IMR-90 (cell line): ENCODE data around the gene RASGRP2. TPM values are rescaled to one million over a fixed set of nuclear protein-coding genes. Genes with fewer than 3 reads are reported as not detected.

ENCODE experiments used
- ATAC-seq: fragments of 200-7000 bp; cut with Tn5 transposase; 2 replicates; pipeline ENCODE4 v1.9.1; 2020; ENCODE audit warnings: low read depth, mild to moderate bottlenecking, moderate library complexity
- BruUV-seq: library from RNA; stranded (reverse); fragments of 400-500 nt; replicated peaks from 2 replicates; lab custom pipeline; 2021; lab: Mats Ljungman, UMichigan
- CTCF ChIA-PET: fragments of 300-600 bp; formaldehyde crosslinking; extraction: SDS; loops from one replicate; lab custom pipeline; 2021; ENCODE audit warnings: antibody characterized with exemption; lab: Yijun Ruan, JAX
- POLR2A ChIA-PET: fragments of 300-600 bp; sonication (Branson Sonifier 250); formaldehyde crosslinking; loops from one replicate; lab custom pipeline; 2022; ENCODE audit warnings: antibody characterized with exemption; ENCODE audit not compliant: unreplicated experiment; lab: Charles Lee
- DNase-seq: peaks from one replicate; pipeline ENCODE4 v3.0.0; 2013
- H2AFZ ChIP-seq: replicated peaks from 2 replicates; pipeline ENCODE3; 2013; ENCODE audit warnings: low read length, mild to moderate bottlenecking; ENCODE audit not compliant: poor library complexity
- H2AK5ac ChIP-seq: 2 replicates; pipeline ENCODE4 v1.6.1; 2013; ENCODE audit warnings: low read depth, low read length, inconsistent platforms
- H2AK9ac ChIP-seq: replicated peaks from 2 replicates; pipeline ENCODE3; 2013; ENCODE audit warnings: mild to moderate bottlenecking, low read depth, low read length, moderate library complexity; ENCODE audit not compliant: poor library complexity
- H2BK120ac ChIP-seq: 2 replicates; pipeline ENCODE4 v1.6.1; 2013; ENCODE audit warnings: low read depth, low read length, inconsistent platforms
- H2BK15ac ChIP-seq: 3 replicates; pipeline ENCODE4 v1.6.1; 2013; ENCODE audit warnings: low read depth, low read length, inconsistent platforms
- H2BK20ac ChIP-seq: 2 replicates; pipeline ENCODE4 v1.6.1; 2013; ENCODE audit warnings: low read depth, mild to moderate bottlenecking, inconsistent platforms, low read length, moderate library complexity
- H2BK5ac ChIP-seq: 2 replicates; pipeline ENCODE4 v1.6.1; 2013; ENCODE audit warnings: mild to moderate bottlenecking, low read depth, low read length, inconsistent platforms; ENCODE audit not compliant: poor library complexity, severe bottlenecking
- H3K14ac ChIP-seq: replicated peaks from 2 replicates; pipeline ENCODE4 v1.6.1; 2013; ENCODE audit warnings: low read depth, low read length, inconsistent platforms
- H3K18ac ChIP-seq: 2 replicates; pipeline ENCODE4 v1.6.1; 2013; ENCODE audit warnings: low read depth, low read length, control low read depth
- H3K23ac ChIP-seq: 2 replicates; pipeline ENCODE4 v1.6.1; 2013; ENCODE audit warnings: low read depth, low read length, inconsistent platforms
- H3K27ac ChIP-seq: 2 replicates; pipeline ENCODE4 v1.5.1; 2013; ENCODE audit warnings: mild to moderate bottlenecking, control low read depth, low read length; ENCODE audit not compliant: insufficient read depth
- H3K27me3 ChIP-seq: 2 replicates; pipeline ENCODE4 v1.6.1; 2013; ENCODE audit warnings: low read length; ENCODE audit not compliant: control insufficient read depth, insufficient read depth
- H3K36me3 ChIP-seq: 2 replicates; pipeline ENCODE4 v1.6.1; 2013; ENCODE audit warnings: low read length, mixed read lengths; ENCODE audit not compliant: control insufficient read depth, insufficient read depth
- H3K4ac ChIP-seq: 2 replicates; pipeline ENCODE4 v1.6.1; 2013; ENCODE audit warnings: low read depth, low read length, inconsistent platforms
- H3K4me1 ChIP-seq: 2 replicates; pipeline ENCODE4 v1.6.1; 2013; ENCODE audit warnings: low read length, mixed read lengths; ENCODE audit not compliant: control insufficient read depth, insufficient read depth
- H3K4me2 ChIP-seq: 2 replicates; pipeline ENCODE4 v1.6.1; 2013; ENCODE audit warnings: low read depth, mild to moderate bottlenecking, control low read depth, low read length, moderate library complexity
- H3K4me3 ChIP-seq: 2 replicates; pipeline ENCODE4 v1.5.1; 2013; ENCODE audit warnings: low read depth, mild to moderate bottlenecking, control low read depth, low read length, moderate library complexity; ENCODE audit not compliant: insufficient read depth
- H3K56ac ChIP-seq: 2 replicates; pipeline ENCODE4 v1.6.1; 2013; ENCODE audit warnings: low read length, inconsistent platforms; ENCODE audit not compliant: insufficient read depth; ENCODE audit errors: extremely low read depth
- H3K79me1 ChIP-seq, 2 experiments: 2 replicates each; pipeline ENCODE4 v1.6.1; 2013; ENCODE audit warnings: low read length in 2 of 2, inconsistent platforms in 1 of 2, low read depth in 1 of 2
- H3K9ac ChIP-seq: 2 replicates; pipeline ENCODE4 v1.6.1; 2013; ENCODE audit warnings: low read depth, low read length, control low read depth
- H3K9me1 ChIP-seq: 2 replicates; pipeline ENCODE4 v1.6.1; 2013; ENCODE audit warnings: low read length, inconsistent platforms; ENCODE audit not compliant: insufficient read depth
- H3K9me3 ChIP-seq: 2 replicates; pipeline ENCODE4 v1.6.1; 2013; ENCODE audit warnings: low read length; ENCODE audit not compliant: control insufficient read depth, insufficient read depth
- H4K20me1 ChIP-seq: 2 replicates; pipeline ENCODE4 v1.6.1; 2013; ENCODE audit warnings: low read length, inconsistent platforms; ENCODE audit not compliant: insufficient read depth
- H4K5ac ChIP-seq: 2 replicates; pipeline ENCODE4 v1.6.1; 2013; ENCODE audit warnings: mild to moderate bottlenecking, low read depth, low read length, control low read depth
- H4K8ac ChIP-seq, 2 experiments: 2 replicates each; pipeline ENCODE4 v1.6.1; 2013; ENCODE audit warnings: low read depth in 2 of 2, low read length in 2 of 2, control low read depth in 1 of 2, inconsistent platforms in 1 of 2
- H4K91ac ChIP-seq: 2 replicates; pipeline ENCODE4 v1.6.1; 2013; ENCODE audit warnings: low read depth, low read length, inconsistent platforms; ENCODE audit not compliant: insufficient read depth
- BHLHE40 ChIP-seq: fragments of 150-350 bp; IDR thresholded peaks from 2 replicates; pipeline ENCODE4 v1.6.1; 2016; ENCODE audit warnings: mild to moderate bottlenecking, low read depth, low read length
- CEBPB ChIP-seq: IDR thresholded peaks from 2 replicates; pipeline ENCODE4 v1.6.1; 2012; ENCODE audit warnings: low read depth, low read length, improper control_type of control experiment
- CTCF ChIP-seq: conservative IDR thresholded peaks from 2 replicates; pipeline ENCODE4 v1.5.1; 2012; ENCODE audit warnings: mild to moderate bottlenecking, low read depth, low read length, improper control_type of control experiment
- FOS ChIP-seq: fragments of 150-350 bp; IDR thresholded peaks from 2 replicates; pipeline ENCODE4 v1.6.1; 2016; ENCODE audit warnings: low read depth, low read length
- MAFK ChIP-seq: IDR thresholded peaks from 2 replicates; pipeline ENCODE4 v1.6.1; 2012; ENCODE audit warnings: low read depth, low read length, improper control_type of control experiment
- MAZ ChIP-seq: IDR thresholded peaks from 2 replicates; pipeline ENCODE4 v1.6.1; 2012; ENCODE audit warnings: low read depth, mild to moderate bottlenecking, low read length, improper control_type of control experiment, moderate library complexity, borderline replicate concordance
- NFE2L2 ChIP-seq: fragments of 150-350 bp; IDR thresholded peaks from 2 replicates; pipeline ENCODE4 v1.6.1; 2016; ENCODE audit warnings: low read depth, mild to moderate bottlenecking, low read length
- POLR2A ChIP-seq: IDR thresholded peaks from 2 replicates; pipeline ENCODE4 v1.6.1; 2012; ENCODE audit warnings: mild to moderate bottlenecking, low read depth, low read length
- RAD21 ChIP-seq: IDR thresholded peaks from 2 replicates; pipeline ENCODE4 v1.6.1; 2012; ENCODE audit warnings: low read length, improper control_type of control experiment
- RCOR1 ChIP-seq: IDR thresholded peaks from 2 replicates; pipeline ENCODE4 v1.6.1; 2012; ENCODE audit warnings: mild to moderate bottlenecking, low read length, improper control_type of control experiment; ENCODE audit not compliant: insufficient replicate concordance
- RFX5 ChIP-seq: IDR thresholded peaks from 2 replicates; pipeline ENCODE4 v1.8.0; 2012; ENCODE audit warnings: low read depth, mild to moderate bottlenecking, low read length, moderate library complexity
- USF2 ChIP-seq: fragments of 150-350 bp; IDR thresholded peaks from 2 replicates; pipeline ENCODE4 v1.6.1; 2017; ENCODE audit warnings: mild to moderate bottlenecking, antibody characterized with exemption, low read length, low read depth
- WGBS, 2 experiments: methylation state at CpG; one replicate each; pipeline versions ENCODE4 v1.1.5 to v1.1.7; 2013; ENCODE audit warnings: missing lambda C conversion rate in 2 of 2; ENCODE audit not compliant: insufficient read length in 1 of 2; ENCODE audit errors: extremely low coverage in 2 of 2; 5-methylcytosine and 5-hydroxymethylcytosine counted together
- dilution Hi-C: fragments of 300-500 bp; cut with HindIII; formaldehyde crosslinking; loops from one replicate; pipeline ENCODE4 v1.14.3; 2018; ENCODE audit warnings: low sequenced_read_pairs; ENCODE audit not compliant: unreplicated experiment
- in situ Hi-C: fragments of 300-500 bp; cut with MboI; formaldehyde crosslinking; loops from 3 replicates; pipeline ENCODE4 v1.14.3; 2019; ENCODE audit warnings: low sequenced_read_pairs, inconsistent platforms, mixed read lengths
- intact Hi-C: fragments of 100-400 bp; cut with micrococcal nuclease; formaldehyde crosslinking; loops from 2 replicates; pipeline ENCODE4 v1.10.0; 2022
- polyA plus RNA-seq, 3 experiments: library from polyadenylated mRNA; depleted of rRNA; stranded (reverse); fragments of >200 nt; gene quantifications; 2 replicates each; pipeline ENCODE4 v1.2.3, GENCODE V29; 2012; ENCODE audit warnings: low replicate concordance in 1 of 3
- total RNA-seq: library from RNA; depleted of rRNA; stranded (reverse); fragments of >200 nt; gene quantifications from 2 replicates; pipeline ENCODE4 v1.2.3, GENCODE V29; 2012
- TF ChIP-seq, protein P1 (sequence below): fragments of 150-350 bp; IDR thresholded peaks from 2 replicates; pipeline ENCODE4 v1.6.1; 2016; ENCODE audit warnings: low read depth, mild to moderate bottlenecking, low read length, moderate library complexity, borderline replicate concordance

Gene RASGRP2
- total and polyA plus RNA-seq, 2 of the 4 experiments (the other 2 are of a cell fraction) = 1.2 TPM; not detected in 1

GRCh38 chr11:64712430-64713015 is 31.4 kb downstream of the RASGRP2 start:
- peaks cover 75% of the 10 kb centered on the region for H3K27me3 ChIP-seq
- H2AFZ ChIP-seq = no peak overlapping the region

More at GRCh38 chr11:64712430-64713015, 31.4 kb downstream of the RASGRP2 start:
- no peak overlapping the region for H2BK5ac ChIP-seq
- no peak overlapping the region for H2BK20ac ChIP-seq
- H2AK5ac ChIP-seq = no peak overlapping the region
- CTCF ChIA-PET = no interaction called here
- no peak overlapping the region for H3K23ac ChIP-seq
- H3K4ac ChIP-seq = no peak overlapping the region
- no peak for DNase-seq
- 11% methylated on average over 16 of the region's 45 CpGs; no CpG with 5 or more reads in 1 of the 2 experiments for WGBS, 2 experiments
- no peaks in the 10 kb centered on the region for H3K36me3 ChIP-seq
- TF ChIP-seq BHLHE40 = no peak
- TF ChIP-seq RFX5 = no peak
- no peak for TF ChIP-seq MAZ
- no peak for TF ChIP-seq POLR2A
- TF ChIP-seq MAFK = no peak
- no peak for TF ChIP-seq NFE2L2
- no peak for TF ChIP-seq FOS
- TF ChIP-seq, protein P1, sequence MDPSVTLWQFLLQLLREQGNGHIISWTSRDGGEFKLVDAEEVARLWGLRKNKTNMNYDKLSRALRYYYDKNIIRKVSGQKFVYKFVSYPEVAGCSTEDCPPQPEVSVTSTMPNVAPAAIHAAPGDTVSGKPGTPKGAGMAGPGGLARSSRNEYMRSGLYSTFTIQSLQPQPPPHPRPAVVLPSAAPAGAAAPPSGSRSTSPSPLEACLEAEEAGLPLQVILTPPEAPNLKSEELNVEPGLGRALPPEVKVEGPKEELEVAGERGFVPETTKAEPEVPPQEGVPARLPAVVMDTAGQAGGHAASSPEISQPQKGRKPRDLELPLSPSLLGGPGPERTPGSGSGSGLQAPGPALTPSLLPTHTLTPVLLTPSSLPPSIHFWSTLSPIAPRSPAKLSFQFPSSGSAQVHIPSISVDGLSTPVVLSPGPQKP = no peak
- TF ChIP-seq USF2 = no peak
- TF ChIP-seq RCOR1 = no peak
- TF ChIP-seq CTCF = no peak
- TF ChIP-seq RAD21 = no peak
- no peak for TF ChIP-seq CEBPB
- H2AK9ac ChIP-seq = no peak overlapping the region
- H3K4me2 ChIP-seq = no peak overlapping the region
- 0 out of 2 replicates have a peak, but pooled peaks cover 3% of the 10 kb centered on the region for H4K20me1 ChIP-seq
- no peaks in the 10 kb centered on the region for H3K9me3 ChIP-seq
- H3K79me1 ChIP-seq = no peaks in the 10 kb centered on the region
- in situ Hi-C loops = no loop called here
- no peak overlapping the region for H2BK120ac ChIP-seq
- H4K8ac ChIP-seq = no peak overlapping the region
- H3K4me1 ChIP-seq = no peaks in the 10 kb centered on the region; the same call in 1 of the 2 replicates
- H3K56ac ChIP-seq = no peak overlapping the region
- POLR2A ChIA-PET = no interaction called here
- H3K9ac ChIP-seq = no peak overlapping the region
- BruUV-seq = no TSS peak
- dilution Hi-C loops = no loop called here
- H3K9me1 ChIP-seq = 0 out of 2 replicates have a peak, but pooled peaks cover 4% of the 10 kb centered on the region
- H2BK15ac ChIP-seq = no peak overlapping the region
- no peak overlapping the region for H3K14ac ChIP-seq
- intact Hi-C loops = loop anchor here (5.0 kb wide), 1 partner anchor 225 kb away; the partner anchor contains the start of gene GPHA2
- H3K27ac ChIP-seq = no peak overlapping the region
- H4K5ac ChIP-seq = no peak overlapping the region
- H3K18ac ChIP-seq = no peak overlapping the region
- no peak for ATAC-seq
- H3K4me3 ChIP-seq = no peak overlapping the region
- no peak overlapping the region for H4K91ac ChIP-seq
